Adrenal gland (tissue), 5 donors: ENCODE measurements around the gene RGL3.

Experiments used
- POLR2A ChIP-seq, 2 donors: fragments of 450-650 bp; IDR thresholded peaks; one replicate each; pipeline ENCODE4 v1.6.1; 2017; ENCODE audit warnings: antibody characterized with exemption in 2 of 2, mild to moderate bottlenecking in 2 of 2, moderate library complexity in 1 of 2
- TF ChIP-seq, protein P1 (sequence below), 6 experiments: fragments of 450-650 bp in 4 of 6; fragments of 200-600 bp in 2 of 6; sonication (generic) in 1 of 6; IDR thresholded peaks; 1 replicate in 5 of 6; 2 replicates in 1 of 6; pipeline versions ENCODE4 v1.5.1 to v1.8.0; 2016 to 2021; ENCODE audit warnings: antibody characterized with exemption in 6 of 6, mild to moderate bottlenecking in 2 of 6, moderate library complexity in 1 of 6
- donor health status: DM: no; HTN: no; CAD: no.

DNA sequence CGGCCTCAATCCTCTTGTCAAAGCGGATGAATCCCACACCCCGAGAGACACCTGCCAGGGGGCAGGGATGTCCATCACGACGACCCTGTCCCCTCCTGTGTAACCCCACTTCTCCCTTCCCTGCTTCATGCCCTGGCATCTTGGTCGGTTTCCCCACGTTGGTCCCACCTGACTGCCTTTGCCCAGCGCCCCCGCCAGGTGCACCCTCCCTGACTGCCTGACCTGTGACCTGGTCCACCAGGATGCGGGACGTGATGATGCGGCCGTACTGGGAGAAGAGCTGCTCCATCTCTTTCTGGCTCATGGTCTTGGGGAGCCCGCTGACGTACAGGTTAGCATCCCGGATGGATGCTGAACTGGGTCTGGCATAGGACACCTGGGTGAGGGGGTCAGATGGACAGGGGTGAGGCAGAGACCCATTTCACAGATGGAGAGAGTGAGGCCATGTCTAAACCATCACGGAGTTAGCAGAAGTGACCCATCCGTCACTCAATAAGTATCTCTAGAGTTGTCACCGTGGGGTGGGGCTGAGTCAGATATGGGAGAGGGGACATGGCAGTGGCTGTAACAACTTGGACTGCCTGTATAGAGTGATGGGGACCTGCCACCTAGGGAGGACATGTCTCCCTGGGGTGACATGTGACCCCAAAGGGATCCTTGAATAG lies 39.3 kb upstream of the RGL3 start:
- TF ChIP-seq, protein P1, sequence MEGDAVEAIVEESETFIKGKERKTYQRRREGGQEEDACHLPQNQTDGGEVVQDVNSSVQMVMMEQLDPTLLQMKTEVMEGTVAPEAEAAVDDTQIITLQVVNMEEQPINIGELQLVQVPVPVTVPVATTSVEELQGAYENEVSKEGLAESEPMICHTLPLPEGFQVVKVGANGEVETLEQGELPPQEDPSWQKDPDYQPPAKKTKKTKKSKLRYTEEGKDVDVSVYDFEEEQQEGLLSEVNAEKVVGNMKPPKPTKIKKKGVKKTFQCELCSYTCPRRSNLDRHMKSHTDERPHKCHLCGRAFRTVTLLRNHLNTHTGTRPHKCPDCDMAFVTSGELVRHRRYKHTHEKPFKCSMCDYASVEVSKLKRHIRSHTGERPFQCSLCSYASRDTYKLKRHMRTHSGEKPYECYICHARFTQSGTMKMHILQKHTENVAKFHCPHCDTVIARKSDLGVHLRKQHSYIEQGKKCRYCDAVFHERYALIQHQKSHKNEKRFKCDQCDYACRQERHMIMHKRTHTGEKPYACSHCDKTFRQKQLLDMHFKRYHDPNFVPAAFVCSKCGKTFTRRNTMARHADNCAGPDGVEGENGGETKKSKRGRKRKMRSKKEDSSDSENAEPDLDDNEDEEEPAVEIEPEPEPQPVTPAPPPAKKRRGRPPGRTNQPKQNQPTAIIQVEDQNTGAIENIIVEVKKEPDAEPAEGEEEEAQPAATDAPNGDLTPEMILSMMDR (IDR thresholded peaks at IDR 0.05): no peak
- no peak for TF ChIP-seq POLR2A (IDR thresholded peaks at IDR 0.05)
